Karpas-422 (cell line): ENCODE results near the gene BIN1. TPM values are rescaled to one million over a fixed set of nuclear protein-coding genes. Genes with fewer than 3 reads are reported as not detected.

Experiments
- DNase-seq: peaks from one replicate; pipeline ENCODE4 v3.0.0-alpha.2; 2015
- H2AFZ ChIP-seq: fragments of 200-600 bp; sonication (generic); 2 replicates; pipeline ENCODE4 v1.6.1; 2014; ENCODE audit warnings: antibody characterized with exemption, low read length, mixed read lengths
- H3K27ac ChIP-seq: fragments of 200-600 bp; sonication (generic); 2 replicates; pipeline ENCODE4 v1.5.1; 2014; ENCODE audit warnings: mild to moderate bottlenecking, low read length, moderate library complexity
- H3K27me3 ChIP-seq: fragments of 200-600 bp; sonication (generic); 2 replicates; pipeline ENCODE4 v1.6.1; 2014; ENCODE audit warnings: low read length, mixed read lengths
- H3K36me3 ChIP-seq: fragments of 200-600 bp; sonication (generic); 2 replicates; pipeline ENCODE4 v1.6.1; 2014; ENCODE audit warnings: low read length, mixed read lengths; ENCODE audit not compliant: insufficient read depth
- H3K4me1 ChIP-seq: fragments of 200-600 bp; sonication (generic); 2 replicates; pipeline ENCODE4 v1.6.1; 2014; ENCODE audit warnings: mild to moderate bottlenecking, low read length, mixed read lengths
- H3K4me2 ChIP-seq: fragments of 200-600 bp; sonication (generic); 2 replicates; pipeline ENCODE4 v1.6.1; 2014; ENCODE audit warnings: low read length, low read depth, mild to moderate bottlenecking; ENCODE audit not compliant: poor library complexity, severe bottlenecking
- H3K4me3 ChIP-seq: fragments of 200-600 bp; sonication (generic); 2 replicates; pipeline ENCODE4 v1.5.1; 2014; ENCODE audit warnings: mild to moderate bottlenecking, antibody characterized with exemption, low read length, mixed read lengths
- H3K79me2 ChIP-seq: fragments of 200-600 bp; sonication (generic); 2 replicates; pipeline ENCODE4 v1.6.1; 2014; ENCODE audit warnings: mild to moderate bottlenecking, low read length, mixed read lengths
- H3K9ac ChIP-seq: fragments of 200-600 bp; sonication (generic); 2 replicates; pipeline ENCODE4 v1.6.0; 2014; ENCODE audit warnings: low read length
- H3K9me2 ChIP-seq: fragments of 200-600 bp; sonication (generic), shearing (Covaris generic); replicated peaks from 2 replicates; pipeline ENCODE4 v1.6.0; 2014; ENCODE audit warnings: mild to moderate bottlenecking, low read length, moderate library complexity; ENCODE audit not compliant: insufficient read depth
- H3K9me3 ChIP-seq: fragments of 300-700, 200-600 bp; sonication (generic); 2 replicates; pipeline ENCODE4 v1.6.1; 2014; ENCODE audit warnings: low read length, mixed read lengths
- H4K20me1 ChIP-seq: fragments of 200-600 bp; sonication (generic); 2 replicates; pipeline ENCODE4 v1.6.1; 2014; ENCODE audit warnings: mild to moderate bottlenecking, antibody characterized with exemption, low read length, low read depth; ENCODE audit not compliant: insufficient read depth
- total RNA-seq: library from RNA; depleted of rRNA; stranded (reverse); fragments of >200 nt; shearing (Covaris generic); gene quantifications from 2 replicates; pipeline ENCODE4 v1.2.3, GENCODE V29; 2014; ENCODE audit warnings: low replicate concordance

BIN1 gene
- total RNA-seq, 1 experiment from 2014 or later, result 8.4 TPM

GRCh38 chr2:127060264-127060945 lies 46.5 kb downstream of the BIN1 start:
- Histone ChIP-seq H3K79me2 (no peaks in the 10 kb centered on the region), H3K27ac (no peak overlapping the region), H2AFZ (no peak overlapping the region), H3K4me3 (no peak overlapping the region), H3K27me3 (no peaks in the 10 kb centered on the region), H3K4me2 (no peak overlapping the region), H3K9ac (no peak overlapping the region), H4K20me1 (no peaks in the 10 kb centered on the region), H3K9me3 (no peaks in the 10 kb centered on the region), H3K4me1 (no peaks in the 10 kb centered on the region), H3K36me3 (no peaks in the 10 kb centered on the region), H3K9me2 (no peaks in the 10 kb centered on the region)
- no peak for DNase-seq

GRCh38 chr2:127059559-127059958 lies 47.4 kb downstream of the BIN1 start:
- H3K9ac ChIP-seq, result no peak overlapping the region
- no peak overlapping the region for H3K4me2 ChIP-seq
- H3K4me1 ChIP-seq, result no peaks in the 10 kb centered on the region
- H2AFZ ChIP-seq, result no peak overlapping the region
- no peaks in the 10 kb centered on the region for H3K9me3 ChIP-seq
- no peak overlapping the region for H3K27ac ChIP-seq
- no peaks in the 10 kb centered on the region for H3K27me3 ChIP-seq
- no peak overlapping the region for H3K4me3 ChIP-seq
- H4K20me1 ChIP-seq, result no peaks in the 10 kb centered on the region
- no peaks in the 10 kb centered on the region for H3K9me2 ChIP-seq
- DNase-seq, result no peak
- H3K79me2 ChIP-seq, result no peaks in the 10 kb centered on the region
- H3K36me3 ChIP-seq, result no peaks in the 10 kb centered on the region

GRCh38 chr2:127058954-127059252 lies 48.1 kb downstream of the BIN1 start:
- H4K20me1 ChIP-seq, result no peaks in the 10 kb centered on the region
- no peak overlapping the region for H3K4me2 ChIP-seq
- H3K36me3 ChIP-seq, result no peaks in the 10 kb centered on the region
- no peak overlapping the region for H3K9ac ChIP-seq
- H3K27ac ChIP-seq, result no peak overlapping the region
- H3K4me3 ChIP-seq, result no peak overlapping the region
- no peaks in the 10 kb centered on the region for H3K27me3 ChIP-seq
- no peaks in the 10 kb centered on the region for H3K9me3 ChIP-seq
- DNase-seq, result no peak
- no peaks in the 10 kb centered on the region for H3K9me2 ChIP-seq
- no peak overlapping the region for H2AFZ ChIP-seq
- H3K79me2 ChIP-seq, result no peaks in the 10 kb centered on the region
- no peaks in the 10 kb centered on the region for H3K4me1 ChIP-seq

- Histone ChIP-seq H3K4me2 (no peak overlapping the region), H3K4me3 (no peak overlapping the region), H4K20me1 (no peaks in the 10 kb centered on the region), H3K27me3 (no peaks in the 10 kb centered on the region), H3K36me3 (no peaks in the 10 kb centered on the region), H3K79me2 (no peaks in the 10 kb centered on the region), H3K9me3 (no peaks in the 10 kb centered on the region), H3K4me1 (no peaks in the 10 kb centered on the region), H3K9ac (no peak overlapping the region), H3K9me2 (no peaks in the 10 kb centered on the region), H2AFZ (no peak overlapping the region), H3K27ac (no peak overlapping the region)
- DNase-seq, result no peak
Measured at GRCh38 chr2:127058246-127058953, 48.6 kb downstream of the BIN1 start.

GRCh38 chr2:127057371-127058245 lies 49.3 kb downstream of the BIN1 start:
- no peak overlapping the region for H2AFZ ChIP-seq
- no peaks in the 10 kb centered on the region for H3K36me3 ChIP-seq
- H3K4me1 ChIP-seq, result no peaks in the 10 kb centered on the region

GRCh38 chr2:127056631-127057370 lies 50.2 kb downstream of the BIN1 start:
- Histone ChIP-seq H3K36me3 (no peaks in the 10 kb centered on the region), H3K9ac (no peak overlapping the region)

More at GRCh38 chr2:127057371-127058245, 49.3 kb downstream of the BIN1 start:
- H3K9me2 ChIP-seq, result no peaks in the 10 kb centered on the region
- no peak overlapping the region for H3K9ac ChIP-seq
- no peaks in the 10 kb centered on the region for H3K27me3 ChIP-seq
- DNase-seq, result no peak
- H3K27ac ChIP-seq, result no peak overlapping the region
- H3K79me2 ChIP-seq, result no peaks in the 10 kb centered on the region
- H3K4me2 ChIP-seq, result no peak overlapping the region
- H3K4me3 ChIP-seq, result no peak overlapping the region
- H3K9me3 ChIP-seq, result no peaks in the 10 kb centered on the region
- no peaks in the 10 kb centered on the region for H4K20me1 ChIP-seq

GRCh38 chr2:127056086-127056485 lies 50.9 kb downstream of the BIN1 start:
- no peak overlapping the region for H2AFZ ChIP-seq
- H3K27ac ChIP-seq, result no peak overlapping the region
- no peaks in the 10 kb centered on the region for H4K20me1 ChIP-seq
- H3K36me3 ChIP-seq, result no peaks in the 10 kb centered on the region
- no peak overlapping the region for H3K4me2 ChIP-seq
- H3K27me3 ChIP-seq, result no peaks in the 10 kb centered on the region
- no peak for DNase-seq
- H3K79me2 ChIP-seq, result no peaks in the 10 kb centered on the region
- no peaks in the 10 kb centered on the region for H3K9me3 ChIP-seq
- no peak overlapping the region for H3K4me3 ChIP-seq
- no peak overlapping the region for H3K9ac ChIP-seq
- no peaks in the 10 kb centered on the region for H3K4me1 ChIP-seq
- no peaks in the 10 kb centered on the region for H3K9me2 ChIP-seq

More at GRCh38 chr2:127056631-127057370, 50.2 kb downstream of the BIN1 start:
- Histone ChIP-seq H3K9me2 (no peaks in the 10 kb centered on the region), H3K9me3 (no peaks in the 10 kb centered on the region), H2AFZ (no peak overlapping the region), H3K4me3 (no peak overlapping the region), H4K20me1 (no peaks in the 10 kb centered on the region), H3K27ac (no peak overlapping the region), H3K4me1 (no peaks in the 10 kb centered on the region), H3K27me3 (no peaks in the 10 kb centered on the region), H3K4me2 (no peak overlapping the region), H3K79me2 (no peaks in the 10 kb centered on the region)
- no peak for DNase-seq

GRCh38 chr2:127055786-127056076 lies 51.2 kb downstream of the BIN1 start:
- Histone ChIP-seq H3K79me2 (no peaks in the 10 kb centered on the region), H3K4me3 (no peak overlapping the region), H3K27me3 (no peaks in the 10 kb centered on the region), H3K4me2 (no peak overlapping the region), H4K20me1 (no peaks in the 10 kb centered on the region), H3K27ac (no peak overlapping the region), H3K9me2 (no peaks in the 10 kb centered on the region), H3K36me3 (no peaks in the 10 kb centered on the region), H3K4me1 (no peaks in the 10 kb centered on the region), H3K9ac (no peak overlapping the region), H3K9me3 (no peaks in the 10 kb centered on the region), H2AFZ (no peak overlapping the region)
- no peak for DNase-seq
